ENCODE results near the gene ACY1.

The ACY1 gene

DNA sequence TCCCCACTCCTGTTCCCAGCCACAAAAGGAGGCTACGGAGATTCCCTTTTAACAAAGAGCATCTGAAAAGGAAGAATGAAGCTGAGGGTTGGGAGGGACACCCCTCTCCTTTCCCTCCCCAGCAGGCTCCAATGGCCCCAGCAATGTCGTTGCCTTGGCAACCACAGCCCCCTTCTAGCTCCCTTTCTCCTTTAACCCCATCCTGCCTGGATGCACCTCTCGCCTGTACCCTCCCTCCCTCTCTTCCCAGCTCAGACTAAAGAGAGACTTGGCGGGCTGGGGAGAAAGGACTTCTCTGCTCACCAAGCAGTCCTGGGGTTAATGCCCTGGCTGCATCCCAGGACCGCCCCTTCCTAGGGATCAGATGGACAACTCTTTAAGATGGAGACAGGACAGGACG, 19.4 kb downstream of the ACY1 start:
- H3K9ac ChIP-seq (ENCODE audit: low read length), result no peak overlapping the region
- no peaks in the 10 kb centered on the region for H3K36me3 ChIP-seq (ENCODE audit: control insufficient read depth, insufficient read depth, low read length)
- H3K27me3 ChIP-seq (ENCODE audit: control insufficient read depth, insufficient read depth, low read length), result no peaks in the 10 kb centered on the region
- no peak overlapping the region for H3K4me3 ChIP-seq (ENCODE audit: low read depth, low read length)
- peaks cover 32% of the 10 kb centered on the region for H3K4me1 ChIP-seq (ENCODE audit: control insufficient read depth, insufficient read depth, low read length)
- H3K9me3 ChIP-seq (ENCODE audit: control insufficient read depth, insufficient read depth, low read depth, low read length), result no peaks in the 10 kb centered on the region
- no peak overlapping the region for H3K27ac ChIP-seq (ENCODE audit: low read depth, low read length)

- H3K36me3 ChIP-seq (ENCODE audit: control insufficient read depth, insufficient read depth, low read length), result no peaks in the 10 kb centered on the region
- no peaks in the 10 kb centered on the region for H3K9me3 ChIP-seq (ENCODE audit: control insufficient read depth, insufficient read depth, low read depth, low read length)
- H3K27me3 ChIP-seq (ENCODE audit: control insufficient read depth, insufficient read depth, low read length), result no peaks in the 10 kb centered on the region
- peaks cover 27% of the 10 kb centered on the region for H3K4me1 ChIP-seq (ENCODE audit: control insufficient read depth, insufficient read depth, low read length)
- no peak overlapping the region for H3K9ac ChIP-seq (ENCODE audit: low read length)
- no peak overlapping the region for H3K27ac ChIP-seq (ENCODE audit: low read depth, low read length)
- no peak overlapping the region for H3K4me3 ChIP-seq (ENCODE audit: low read depth, low read length)
These were observed 20.9 kb downstream of the ACY1 start for GRCh38 chr3:52004163-52004787.

- H3K27ac ChIP-seq (ENCODE audit: low read depth, low read length), result no peak overlapping the region
- H3K9me3 ChIP-seq (ENCODE audit: control insufficient read depth, insufficient read depth, low read depth, low read length), result no peaks in the 10 kb centered on the region
- no peaks in the 10 kb centered on the region for H3K36me3 ChIP-seq (ENCODE audit: control insufficient read depth, insufficient read depth, low read length)
- H3K27me3 ChIP-seq (ENCODE audit: control insufficient read depth, insufficient read depth, low read length), result no peaks in the 10 kb centered on the region
- H3K4me1 ChIP-seq (ENCODE audit: control insufficient read depth, insufficient read depth, low read length), result peaks cover 27% of the 10 kb centered on the region
- no peak overlapping the region for H3K9ac ChIP-seq (ENCODE audit: low read length)
- peak overlapping the region; percentile 13; the same call in 1 of the 2 replicates for H3K4me3 ChIP-seq (ENCODE audit: low read depth, low read length)
These were observed 21.6 kb downstream of the ACY1 start for GRCh38 chr3:52004906-52005395.

GRCh38 chr3:52005571-52005986, 22.2 kb downstream of the ACY1 start:
- Histone ChIP-seq H3K36me3 (ENCODE audit: control insufficient read depth, insufficient read depth, low read length) (no peaks in the 10 kb centered on the region), H3K9ac (ENCODE audit: low read length) (no peak overlapping the region), H3K4me1 (ENCODE audit: control insufficient read depth, insufficient read depth, low read length) (peaks cover 27% of the 10 kb centered on the region), H3K27me3 (ENCODE audit: control insufficient read depth, insufficient read depth, low read length) (no peaks in the 10 kb centered on the region), H3K4me3 (ENCODE audit: low read depth, low read length) (peak overlapping the region; percentile 29), H3K27ac (ENCODE audit: low read depth, low read length) (no peak overlapping the region), H3K9me3 (ENCODE audit: control insufficient read depth, insufficient read depth, low read depth, low read length) (no peaks in the 10 kb centered on the region)

DNA sequence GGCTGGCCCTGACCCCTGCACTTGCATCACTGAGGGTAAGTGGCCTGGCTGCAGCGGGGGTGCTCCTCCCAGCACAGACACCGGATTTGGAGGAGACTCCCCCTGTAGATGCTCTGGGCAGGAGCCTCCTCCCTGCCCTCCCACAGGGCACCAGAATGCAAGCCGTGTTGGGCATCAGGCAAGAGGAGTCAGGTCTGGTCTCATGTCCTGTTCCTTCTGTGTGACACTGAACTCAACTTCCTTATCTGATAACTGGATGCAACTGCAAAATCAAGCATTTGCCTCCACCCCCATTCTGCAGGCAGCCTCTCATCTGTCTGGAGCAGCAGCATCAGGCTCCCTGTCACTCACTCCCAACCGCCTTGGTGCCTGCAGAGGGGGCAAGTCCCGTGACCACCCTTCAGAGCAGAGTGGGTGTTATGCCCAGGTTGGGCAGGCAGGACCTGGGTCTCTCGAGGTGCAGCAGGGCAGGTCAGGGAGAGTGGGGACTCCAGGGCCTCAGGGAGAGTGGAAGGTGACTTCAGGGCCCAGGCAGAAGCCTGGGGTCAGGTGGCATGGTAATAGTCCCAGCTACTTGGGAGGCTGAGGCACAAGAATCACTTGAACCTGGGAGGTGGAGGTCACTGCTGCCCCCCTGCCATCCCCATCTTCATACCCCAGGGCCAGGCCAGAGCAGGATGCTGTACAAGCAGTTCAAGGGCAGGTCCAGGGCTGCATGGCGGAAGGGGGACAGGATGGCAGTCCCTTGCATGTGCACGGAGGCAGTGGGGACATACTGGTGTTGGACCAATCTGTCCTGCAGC, 22.9 kb downstream of the ACY1 start:
- Histone ChIP-seq H3K9me3 (ENCODE audit: control insufficient read depth, insufficient read depth, low read depth, low read length) (no peaks in the 10 kb centered on the region), H3K4me1 (ENCODE audit: control insufficient read depth, insufficient read depth, low read length) (peaks cover 27% of the 10 kb centered on the region), H3K27me3 (ENCODE audit: control insufficient read depth, insufficient read depth, low read length) (no peaks in the 10 kb centered on the region), H3K9ac (ENCODE audit: low read length) (no peak overlapping the region), H3K36me3 (ENCODE audit: control insufficient read depth, insufficient read depth, low read length) (no peaks in the 10 kb centered on the region), H3K27ac (ENCODE audit: low read depth, low read length) (no peak overlapping the region), H3K4me3 (ENCODE audit: low read depth, low read length) (peak overlapping the region; percentile 29)

DNA sequence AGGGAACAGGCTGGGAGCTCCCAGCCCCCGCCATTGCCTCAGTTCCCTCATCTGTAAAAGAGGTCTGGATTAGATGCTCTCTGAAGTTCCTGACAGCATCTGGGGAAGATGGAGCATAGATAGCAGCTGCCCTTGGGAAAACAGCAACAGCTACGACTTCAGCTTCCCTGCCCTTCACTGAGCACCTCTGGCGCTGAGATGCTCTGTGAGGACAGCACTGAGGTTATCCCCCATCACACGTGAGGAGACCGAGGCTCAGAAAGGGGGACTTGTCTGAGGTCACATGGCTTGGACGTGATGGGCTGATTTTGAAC, 23.4 kb downstream of the ACY1 start:
- peaks cover 27% of the 10 kb centered on the region for H3K4me1 ChIP-seq (ENCODE audit: control insufficient read depth, insufficient read depth, low read length)
- H3K9me3 ChIP-seq (ENCODE audit: control insufficient read depth, insufficient read depth, low read depth, low read length), result no peaks in the 10 kb centered on the region
- no peaks in the 10 kb centered on the region for H3K36me3 ChIP-seq (ENCODE audit: control insufficient read depth, insufficient read depth, low read length)
- no peak overlapping the region for H3K27ac ChIP-seq (ENCODE audit: low read depth, low read length)
- no peak overlapping the region for H3K4me3 ChIP-seq (ENCODE audit: low read depth, low read length)
- no peaks in the 10 kb centered on the region for H3K27me3 ChIP-seq (ENCODE audit: control insufficient read depth, insufficient read depth, low read length)
- H3K9ac ChIP-seq (ENCODE audit: low read length), result no peak overlapping the region

DNA sequence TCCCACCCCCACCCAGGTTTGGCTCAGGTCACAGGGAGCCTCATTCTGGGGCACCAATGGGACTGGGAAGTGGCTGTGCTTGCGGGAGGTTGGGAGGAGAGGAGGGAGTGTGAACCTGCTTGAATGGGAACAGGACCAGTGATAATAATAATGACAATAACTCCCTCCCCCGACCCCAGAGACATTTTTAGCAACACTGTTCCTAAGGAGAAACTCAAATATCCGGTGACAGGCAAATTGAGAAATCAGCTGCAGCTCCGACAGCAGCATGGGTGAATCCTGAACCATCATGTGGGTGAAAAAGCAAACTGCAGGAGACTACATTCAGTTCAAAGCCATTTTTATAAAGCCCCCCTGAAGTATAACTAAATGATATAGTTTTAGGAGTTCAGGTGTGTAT, 24.0 kb downstream of the ACY1 start:
- Histone ChIP-seq H3K9me3 (ENCODE audit: control insufficient read depth, insufficient read depth, low read depth, low read length) (no peaks in the 10 kb centered on the region), H3K27me3 (ENCODE audit: control insufficient read depth, insufficient read depth, low read length) (no peaks in the 10 kb centered on the region), H3K4me3 (ENCODE audit: low read depth, low read length) (no peak overlapping the region), H3K4me1 (ENCODE audit: control insufficient read depth, insufficient read depth, low read length) (peaks cover 27% of the 10 kb centered on the region), H3K27ac (ENCODE audit: low read depth, low read length) (no peak overlapping the region), H3K9ac (ENCODE audit: low read length) (no peak overlapping the region), H3K36me3 (ENCODE audit: control insufficient read depth, insufficient read depth, low read length) (no peaks in the 10 kb centered on the region)

GRCh38 chr3:52010431-52010830, 27.1 kb downstream of the ACY1 start:
- Histone ChIP-seq H3K36me3 (ENCODE audit: control insufficient read depth, insufficient read depth, low read length) (no peaks in the 10 kb centered on the region), H3K27me3 (ENCODE audit: control insufficient read depth, insufficient read depth, low read length) (no peaks in the 10 kb centered on the region), H3K9me3 (ENCODE audit: control insufficient read depth, insufficient read depth, low read depth, low read length) (no peaks in the 10 kb centered on the region), H3K4me3 (ENCODE audit: low read depth, low read length) (no peak overlapping the region), H3K9ac (ENCODE audit: low read length) (no peak overlapping the region), H3K27ac (ENCODE audit: low read depth, low read length) (no peak overlapping the region), H3K4me1 (ENCODE audit: control insufficient read depth, insufficient read depth, low read length) (peaks cover 18% of the 10 kb centered on the region)

DNA sequence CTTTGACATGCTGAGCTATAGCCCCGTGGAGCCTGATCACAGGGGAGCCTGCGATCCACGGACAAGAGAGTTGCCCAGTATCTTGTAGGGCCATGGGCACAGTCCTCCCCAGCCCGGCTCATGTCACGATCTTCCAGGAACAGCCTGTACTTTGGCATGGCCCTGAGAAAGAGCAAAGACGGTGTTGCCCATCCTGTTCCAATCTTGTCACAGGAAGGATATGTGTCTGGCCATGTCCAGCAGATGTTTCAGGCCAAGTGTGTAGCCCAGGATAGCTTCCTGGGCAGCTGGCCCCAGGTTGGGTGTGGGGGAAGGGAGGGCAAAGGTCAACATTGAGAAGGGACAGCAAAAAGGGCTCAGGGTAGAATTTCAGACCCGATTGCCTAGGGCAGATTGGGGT, 29.4 kb downstream of the ACY1 start:
- H3K36me3 ChIP-seq (ENCODE audit: control insufficient read depth, insufficient read depth, low read length), result no peaks in the 10 kb centered on the region
- H3K4me3 ChIP-seq (ENCODE audit: low read depth, low read length), result no peak overlapping the region
- no peaks in the 10 kb centered on the region for H3K27me3 ChIP-seq (ENCODE audit: control insufficient read depth, insufficient read depth, low read length)
- no peak overlapping the region for H3K27ac ChIP-seq (ENCODE audit: low read depth, low read length)
- H3K9me3 ChIP-seq (ENCODE audit: control insufficient read depth, insufficient read depth, low read depth, low read length), result no peaks in the 10 kb centered on the region
- H3K9ac ChIP-seq (ENCODE audit: low read length), result no peak overlapping the region
- H3K4me1 ChIP-seq (ENCODE audit: control insufficient read depth, insufficient read depth, low read length), result peaks cover 3% of the 10 kb centered on the region; the same call in 1 of the 2 replicates

DNA sequence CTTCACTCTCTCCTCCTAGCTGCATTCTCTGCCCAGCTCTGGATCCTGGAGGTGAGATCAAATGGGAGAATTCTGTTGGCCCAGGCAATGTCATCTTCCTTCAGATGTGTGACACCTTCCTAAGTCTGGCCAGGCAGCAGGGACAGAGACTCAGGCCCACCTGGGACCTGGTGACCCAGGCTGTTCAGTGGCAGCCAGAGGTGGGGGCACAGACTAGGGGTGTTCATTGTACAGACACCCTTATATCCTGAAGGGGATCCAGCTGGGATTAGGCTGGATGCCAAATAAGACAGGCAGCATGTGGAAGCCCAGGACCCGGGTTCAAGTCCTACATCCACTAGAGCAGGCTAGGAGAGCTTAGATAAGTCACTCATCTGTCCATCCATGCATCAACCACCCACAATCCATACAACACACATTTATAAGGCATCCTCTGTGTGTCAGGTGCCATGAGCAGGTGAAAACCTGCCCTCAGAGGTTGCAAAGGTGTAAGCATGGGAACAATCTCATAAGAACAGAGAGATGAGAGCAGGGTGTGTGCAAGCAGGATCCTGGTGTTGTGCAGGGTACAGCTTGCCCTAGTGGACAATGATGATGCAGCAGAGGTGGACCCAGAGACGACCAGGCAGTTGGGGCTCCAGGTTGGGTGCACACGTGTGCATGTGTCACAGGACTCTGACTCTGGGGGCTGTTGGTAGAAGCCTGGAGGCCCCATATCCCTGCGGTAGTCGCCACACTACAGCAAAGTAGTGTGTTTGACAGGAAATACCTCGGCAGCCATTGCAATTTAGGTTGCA, 30.7 kb downstream of the ACY1 start:
- peaks cover 3% of the 10 kb centered on the region; the same call in 1 of the 2 replicates for H3K4me1 ChIP-seq (ENCODE audit: control insufficient read depth, insufficient read depth, low read length)

GRCh38 chr3:52014613-52015012, 31.3 kb downstream of the ACY1 start:
- H3K27ac ChIP-seq (ENCODE audit: low read depth, low read length), result no peak overlapping the region
- H3K4me1 ChIP-seq (ENCODE audit: control insufficient read depth, insufficient read depth, low read length), result peaks cover 4% of the 10 kb centered on the region; the same call in 1 of the 2 replicates
- H3K4me3 ChIP-seq (ENCODE audit: low read depth, low read length), result no peak overlapping the region
- no peaks in the 10 kb centered on the region for H3K36me3 ChIP-seq (ENCODE audit: control insufficient read depth, insufficient read depth, low read length)
- H3K9ac ChIP-seq (ENCODE audit: low read length), result no peak overlapping the region
- no peaks in the 10 kb centered on the region for H3K9me3 ChIP-seq (ENCODE audit: control insufficient read depth, insufficient read depth, low read depth, low read length)
- no peaks in the 10 kb centered on the region for H3K27me3 ChIP-seq (ENCODE audit: control insufficient read depth, insufficient read depth, low read length)

More for the DNA sequence above, 30.7 kb downstream of the ACY1 start:
- Histone ChIP-seq H3K9me3 (ENCODE audit: control insufficient read depth, insufficient read depth, low read depth, low read length) (no peaks in the 10 kb centered on the region), H3K9ac (ENCODE audit: low read length) (no peak overlapping the region), H3K27ac (ENCODE audit: low read depth, low read length) (no peak overlapping the region), H3K36me3 (ENCODE audit: control insufficient read depth, insufficient read depth, low read length) (no peaks in the 10 kb centered on the region), H3K4me3 (ENCODE audit: low read depth, low read length) (no peak overlapping the region), H3K27me3 (ENCODE audit: control insufficient read depth, insufficient read depth, low read length) (no peaks in the 10 kb centered on the region)

All from HUES6 (cell line).